ENCODE data around the gene GFI1B. TPM values are rescaled to one million over a fixed set of nuclear protein-coding genes. Genes with fewer than 3 reads are reported as not detected.

GFI1B gene
- total and polyA plus RNA-seq, 4 donors = 0.05 to 53.6 TPM; not detected in 2

DNA sequence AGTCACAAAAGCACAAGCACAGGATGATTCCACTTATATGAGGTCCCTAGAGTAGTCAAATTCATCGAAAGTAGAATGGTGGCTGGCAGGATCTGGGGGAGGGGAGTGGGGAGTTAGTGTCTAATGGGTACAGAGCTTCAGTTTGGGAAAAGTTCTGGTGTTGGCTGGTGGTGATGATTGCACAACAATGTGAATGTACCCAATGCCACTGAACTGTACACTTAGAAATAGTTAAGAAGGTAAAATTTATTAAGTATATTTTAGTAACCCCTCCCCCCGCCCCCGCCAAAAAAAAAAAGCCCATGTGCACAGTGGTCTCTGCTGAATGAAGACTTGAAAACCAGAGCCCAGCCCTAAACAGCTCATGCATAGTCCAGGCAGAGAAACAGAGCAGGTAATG, 27.5 kb downstream of the GFI1B start (continued):
- TF ChIP-seq HNF4G (IDR thresholded peaks at IDR 0.05) (no peak), EGR1 (IDR thresholded peaks at IDR 0.05; ENCODE audit: low read depth in 2 of 2) (no peak), SP1 (IDR thresholded peaks at IDR 0.05) (no peak), RXRA (IDR thresholded peaks at IDR 0.05) (no peak), CTCF (IDR thresholded peaks at IDR 0.05; ENCODE audit: low read depth, low read length, missing input control) (no peak), HNF4A (conservative IDR thresholded peaks at IDR 0.05) (no peak)
- TF ChIP-seq, protein P1, sequence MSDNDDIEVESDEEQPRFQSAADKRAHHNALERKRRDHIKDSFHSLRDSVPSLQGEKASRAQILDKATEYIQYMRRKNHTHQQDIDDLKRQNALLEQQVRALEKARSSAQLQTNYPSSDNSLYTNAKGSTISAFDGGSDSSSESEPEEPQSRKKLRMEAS (IDR thresholded peaks at IDR 0.05) = no peak

- Histone ChIP-seq H3K27ac (ENCODE audit: low read depth in 1 of 2, low read length in 2 of 2) (no peak overlapping the region), H3K36me3 (ENCODE audit: control insufficient read depth in 4 of 4, insufficient read depth in 3 of 4, low read depth in 1 of 4, low read length in 3 of 4) (no peaks in the 10 kb centered on the region), H3K9me3 (ENCODE audit: control insufficient read depth in 4 of 4, low read length in 3 of 4) (no peaks in the 10 kb centered on the region), H3K9ac (ENCODE audit: low read depth in 1 of 2, low read length in 2 of 2) (no peak overlapping the region), H3K4me3 (ENCODE audit: low read depth in 1 of 3, low read length in 3 of 3) (no peak overlapping the region), H3K4me1 (ENCODE audit: control insufficient read depth in 4 of 4, insufficient read depth in 4 of 4, low read length in 3 of 4) (peaks cover 0 to 1% (median 0%) of the 10 kb centered on the region in 4 donors), H3K27me3 (ENCODE audit: control insufficient read depth in 4 of 4, insufficient read depth in 4 of 4, low read length in 3 of 4) (peaks cover 0 to 7% (median 0%) of the 10 kb centered on the region in 4 donors)
- no peak for TF ChIP-seq EGR1 (IDR thresholded peaks at IDR 0.05; ENCODE audit: low read depth in 2 of 2)
- no peak for TF ChIP-seq GABPA (IDR thresholded peaks at IDR 0.05 in 1 of 2, conservative IDR thresholded peaks at IDR 0.05 in 1 of 2)
- no peak for TF ChIP-seq TAF1 (conservative IDR thresholded peaks at IDR 0.05)
- no peak for TF ChIP-seq HNF4A (conservative IDR thresholded peaks at IDR 0.05)
- no peak for TF ChIP-seq RAD21 (IDR thresholded peaks at IDR 0.05)
- TF ChIP-seq JUND (IDR thresholded peaks at IDR 0.05) = no peak
- TF ChIP-seq HNF4G (IDR thresholded peaks at IDR 0.05) = no peak
- no peak for TF ChIP-seq FOXA1 (IDR thresholded peaks at IDR 0.05)
- TF ChIP-seq, protein P2, sequence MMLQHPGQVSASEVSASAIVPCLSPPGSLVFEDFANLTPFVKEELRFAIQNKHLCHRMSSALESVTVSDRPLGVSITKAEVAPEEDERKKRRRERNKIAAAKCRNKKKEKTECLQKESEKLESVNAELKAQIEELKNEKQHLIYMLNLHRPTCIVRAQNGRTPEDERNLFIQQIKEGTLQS (IDR thresholded peaks at IDR 0.05) = no peak
- TF ChIP-seq, protein P1 (IDR thresholded peaks at IDR 0.05) = no peak
- TF ChIP-seq RXRA (IDR thresholded peaks at IDR 0.05) = no peak
- no peak for TF ChIP-seq YY1 (IDR thresholded peaks at IDR 0.05)
- TF ChIP-seq FOXA2 (IDR thresholded peaks at IDR 0.05) = no peak
- TF ChIP-seq ZBTB33 (IDR thresholded peaks at IDR 0.05) = no peak
- TF ChIP-seq, protein P3, sequence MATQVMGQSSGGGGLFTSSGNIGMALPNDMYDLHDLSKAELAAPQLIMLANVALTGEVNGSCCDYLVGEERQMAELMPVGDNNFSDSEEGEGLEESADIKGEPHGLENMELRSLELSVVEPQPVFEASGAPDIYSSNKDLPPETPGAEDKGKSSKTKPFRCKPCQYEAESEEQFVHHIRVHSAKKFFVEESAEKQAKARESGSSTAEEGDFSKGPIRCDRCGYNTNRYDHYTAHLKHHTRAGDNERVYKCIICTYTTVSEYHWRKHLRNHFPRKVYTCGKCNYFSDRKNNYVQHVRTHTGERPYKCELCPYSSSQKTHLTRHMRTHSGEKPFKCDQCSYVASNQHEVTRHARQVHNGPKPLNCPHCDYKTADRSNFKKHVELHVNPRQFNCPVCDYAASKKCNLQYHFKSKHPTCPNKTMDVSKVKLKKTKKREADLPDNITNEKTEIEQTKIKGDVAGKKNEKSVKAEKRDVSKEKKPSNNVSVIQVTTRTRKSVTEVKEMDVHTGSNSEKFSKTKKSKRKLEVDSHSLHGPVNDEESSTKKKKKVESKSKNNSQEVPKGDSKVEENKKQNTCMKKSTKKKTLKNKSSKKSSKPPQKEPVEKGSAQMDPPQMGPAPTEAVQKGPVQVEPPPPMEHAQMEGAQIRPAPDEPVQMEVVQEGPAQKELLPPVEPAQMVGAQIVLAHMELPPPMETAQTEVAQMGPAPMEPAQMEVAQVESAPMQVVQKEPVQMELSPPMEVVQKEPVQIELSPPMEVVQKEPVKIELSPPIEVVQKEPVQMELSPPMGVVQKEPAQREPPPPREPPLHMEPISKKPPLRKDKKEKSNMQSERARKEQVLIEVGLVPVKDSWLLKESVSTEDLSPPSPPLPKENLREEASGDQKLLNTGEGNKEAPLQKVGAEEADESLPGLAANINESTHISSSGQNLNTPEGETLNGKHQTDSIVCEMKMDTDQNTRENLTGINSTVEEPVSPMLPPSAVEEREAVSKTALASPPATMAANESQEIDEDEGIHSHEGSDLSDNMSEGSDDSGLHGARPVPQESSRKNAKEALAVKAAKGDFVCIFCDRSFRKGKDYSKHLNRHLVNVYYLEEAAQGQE (IDR thresholded peaks at IDR 0.05) = no peak
- TF ChIP-seq SP1 (IDR thresholded peaks at IDR 0.05) = no peak
- no peak for TF ChIP-seq NR2F2 (IDR thresholded peaks at IDR 0.05)
- no peak for DNase-seq (ENCODE audit: low spot score)
- WGBS = 82% methylated on average over 5 of the region's 5 CpGs
Measured at GRCh38 chr9:133006731-133007352, 28.3 kb downstream of the GFI1B start.
